Measurements from ENCODE around the gene ADAMTS19.
A peak's percentile ranks its signal among the peaks of the same experiment; 100 is the strongest.
"Not testable (repeated sequence)": the region's sequence is repeated elsewhere in the genome, so short reads cannot be mapped to it uniquely, and the experiment has no call there.

ADAMTS19 gene

GRCh38 chr5:129459777-129460671 is at the start of gene ADAMTS19:
TSS of gene ADAMTS19 (plus strand) at chr5:129460298. CDS start at chr5:129460392, 94 bp downstream.
- DNase-seq (ENCODE audit: low read depth, low spot score): peak; percentile 80

- DNase-seq (ENCODE audit: low read depth, low spot score): peak; percentile 5
Measured at GRCh38 chr5:129410488-129410887, 49.6 kb upstream of the ADAMTS19 start.

GRCh38 chr5:129412721-129413120 is 47.4 kb upstream of the ADAMTS19 start:
- no peak for DNase-seq (ENCODE audit: low read depth, low spot score)

- no peak for DNase-seq (ENCODE audit: low read depth, low spot score)
Measured at GRCh38 chr5:129413570-129413969, 46.5 kb upstream of the ADAMTS19 start.

GRCh38 chr5:129419292-129419691 is 40.8 kb upstream of the ADAMTS19 start:
- DNase-seq (ENCODE audit: low read depth, low spot score): no peak

- no peak for DNase-seq (ENCODE audit: low read depth, low spot score)
Measured at GRCh38 chr5:129425031-129425430, 35.1 kb upstream of the ADAMTS19 start.

- DNase-seq (ENCODE audit: low read depth, low spot score): no peak
Measured at GRCh38 chr5:129426071-129426470, 34.0 kb upstream of the ADAMTS19 start.

GRCh38 chr5:129428636-129429035 is 31.5 kb upstream of the ADAMTS19 start:
- not testable (repeated sequence) for DNase-seq (ENCODE audit: low read depth, low spot score)

GRCh38 chr5:129431406-129431805 is 28.7 kb upstream of the ADAMTS19 start:
- DNase-seq (ENCODE audit: low read depth, low spot score): no peak

- no peak for DNase-seq (ENCODE audit: low read depth, low spot score)
Measured at GRCh38 chr5:129438322-129438721, 21.8 kb upstream of the ADAMTS19 start.

GRCh38 chr5:129440424-129440823 is 19.7 kb upstream of the ADAMTS19 start:
- DNase-seq (ENCODE audit: low read depth, low spot score): no peak

GRCh38 chr5:129441096-129441495 is 19.0 kb upstream of the ADAMTS19 start:
- no peak for DNase-seq (ENCODE audit: low read depth, low spot score)

- DNase-seq (ENCODE audit: low read depth, low spot score): no peak
Measured at GRCh38 chr5:129445379-129445778, 14.7 kb upstream of the ADAMTS19 start.

GRCh38 chr5:129447968-129448367 is 12.1 kb upstream of the ADAMTS19 start:
- no peak for DNase-seq (ENCODE audit: low read depth, low spot score)

- DNase-seq (ENCODE audit: low read depth, low spot score): no peak
Measured at GRCh38 chr5:129448654-129449053, 11.4 kb upstream of the ADAMTS19 start.

GRCh38 chr5:129454461-129454860 is 5.6 kb upstream of the ADAMTS19 start:
- DNase-seq (ENCODE audit: low read depth, low spot score): no peak

GRCh38 chr5:129459450-129459776 is 685 bp upstream of the ADAMTS19 start:
- no peak for DNase-seq (ENCODE audit: low read depth, low spot score)

- DNase-seq (ENCODE audit: low read depth, low spot score): no peak
Measured at GRCh38 chr5:129460672-129460935, 506 bp downstream of the ADAMTS19 start.

- DNase-seq (ENCODE audit: low read depth, low spot score): peak; percentile 78
Measured at GRCh38 chr5:129460936-129461710, 1.0 kb downstream of the ADAMTS19 start.

GRCh38 chr5:129461711-129462332 is 1.7 kb downstream of the ADAMTS19 start:
- no peak for DNase-seq (ENCODE audit: low read depth, low spot score)

GRCh38 chr5:129465776-129466344 is 5.8 kb downstream of the ADAMTS19 start:
- DNase-seq (ENCODE audit: low read depth, low spot score): no peak

GRCh38 chr5:129474544-129474943 is 14.4 kb downstream of the ADAMTS19 start:
- DNase-seq (ENCODE audit: low read depth, low spot score): no peak
